Hematopoietic multipotent progenitor cell treated with erythropoietin and hydrocortisone succinate and interleukin-3 and kit ligand, for 6 days (in vitro differentiated cells): ENCODE data around the gene MFSD12.
A peak's percentile ranks its signal among the peaks of the same experiment; 100 is the strongest.

Experiments used
- DNase-seq: peaks from one replicate; pipeline ENCODE4 v3.0.0-alpha.2; 2015

MFSD12 gene

GRCh38 chr19:3557461-3558248, at the start of gene MFSD12:
MFSD12 (minus strand) TSS chr19:3557586; CDS start chr19:3557403, 183 bp downstream.
- peak; percentile 98 for DNase-seq

DNA sequence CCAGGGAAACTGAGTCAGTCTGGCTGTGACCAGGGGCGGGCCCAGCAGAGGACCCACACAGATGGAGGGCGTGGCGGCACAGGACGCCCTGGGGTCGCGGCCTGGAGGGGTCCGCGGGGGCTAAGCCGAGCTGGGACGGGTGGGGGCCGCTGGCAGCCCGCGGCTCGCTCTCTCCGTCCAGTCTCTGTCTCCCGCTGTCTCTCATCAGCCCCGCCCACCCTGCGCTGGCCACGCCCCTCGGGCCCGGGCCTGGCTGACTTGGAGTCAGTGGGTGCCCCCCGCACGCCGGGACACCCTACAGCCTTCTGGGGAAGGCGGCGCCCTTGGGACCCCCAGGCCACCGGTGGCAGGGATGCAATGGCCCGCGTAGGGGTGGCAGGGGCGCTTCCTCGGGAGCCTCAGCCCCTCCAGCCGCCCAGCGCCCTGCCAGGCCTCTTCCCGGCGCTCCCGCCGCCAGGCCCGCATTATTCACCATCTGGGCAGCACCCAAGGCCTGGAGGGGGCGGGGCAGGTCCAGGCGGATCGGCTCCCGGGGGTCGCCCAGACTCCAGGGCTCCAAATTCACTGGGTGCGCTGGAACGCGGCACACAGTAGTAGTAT, 49.4 kb upstream of the MFSD12 start, which contains the start of gene TBXA2R:
TSS of gene TBXA2R (minus strand) at position 186 of the 600 bp plus-strand sequence. CDS start 6,241 bp downstream, outside the sequence.
- DNase-seq: peak; percentile 65

DNA sequence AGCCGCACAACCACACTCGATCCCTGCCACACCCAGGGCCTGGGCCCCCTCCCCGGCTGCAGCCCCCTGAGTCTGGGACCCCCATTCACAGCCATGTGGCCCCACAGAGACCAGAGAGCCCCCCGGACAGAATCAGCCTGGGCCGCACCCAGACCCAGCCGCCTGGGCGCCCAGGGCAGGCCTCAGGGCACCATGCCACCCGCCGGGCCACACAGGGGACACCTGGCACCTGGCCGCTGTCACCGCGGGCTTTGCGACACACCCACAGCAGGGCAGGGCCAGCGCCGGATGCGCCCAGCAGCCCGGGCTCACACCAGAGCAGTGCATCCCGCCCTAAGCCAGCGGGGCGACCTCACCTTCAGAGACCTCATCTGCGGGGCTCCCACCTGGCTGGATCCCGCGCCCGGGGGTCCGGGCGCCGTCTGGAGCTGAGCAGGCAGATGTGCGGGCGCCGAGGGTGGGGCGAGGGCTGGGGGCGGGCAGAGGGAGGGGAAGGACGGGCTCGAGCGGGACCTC, 48.8 kb upstream of the MFSD12 start:
- DNase-seq: peak; percentile 26

- DNase-seq: no peak
Observed at GRCh38 chr19:3605770-3606169, 48.4 kb upstream of the MFSD12 start.

DNA sequence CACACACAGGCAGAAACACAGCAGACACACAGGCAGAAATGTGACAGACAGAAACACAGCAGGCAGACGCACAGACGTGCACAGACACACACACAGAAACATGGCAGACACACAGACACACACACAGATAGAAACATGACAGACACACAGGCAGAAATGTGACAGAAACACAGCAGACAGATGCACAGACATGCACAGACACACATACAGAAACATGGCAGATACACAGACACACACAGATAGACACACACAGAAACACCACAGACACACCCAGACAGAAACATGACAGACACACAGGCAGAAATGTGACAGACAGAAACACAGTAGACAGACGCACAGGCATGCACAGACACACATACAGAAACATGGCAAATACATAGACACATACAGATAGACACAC, 48.0 kb upstream of the MFSD12 start:
- no peak for DNase-seq

- DNase-seq: no peak
Observed at GRCh38 chr19:3604987-3605343, 47.6 kb upstream of the MFSD12 start.

- DNase-seq: no peak
Observed at GRCh38 chr19:3604227-3604986, 47.0 kb upstream of the MFSD12 start.

DNA sequence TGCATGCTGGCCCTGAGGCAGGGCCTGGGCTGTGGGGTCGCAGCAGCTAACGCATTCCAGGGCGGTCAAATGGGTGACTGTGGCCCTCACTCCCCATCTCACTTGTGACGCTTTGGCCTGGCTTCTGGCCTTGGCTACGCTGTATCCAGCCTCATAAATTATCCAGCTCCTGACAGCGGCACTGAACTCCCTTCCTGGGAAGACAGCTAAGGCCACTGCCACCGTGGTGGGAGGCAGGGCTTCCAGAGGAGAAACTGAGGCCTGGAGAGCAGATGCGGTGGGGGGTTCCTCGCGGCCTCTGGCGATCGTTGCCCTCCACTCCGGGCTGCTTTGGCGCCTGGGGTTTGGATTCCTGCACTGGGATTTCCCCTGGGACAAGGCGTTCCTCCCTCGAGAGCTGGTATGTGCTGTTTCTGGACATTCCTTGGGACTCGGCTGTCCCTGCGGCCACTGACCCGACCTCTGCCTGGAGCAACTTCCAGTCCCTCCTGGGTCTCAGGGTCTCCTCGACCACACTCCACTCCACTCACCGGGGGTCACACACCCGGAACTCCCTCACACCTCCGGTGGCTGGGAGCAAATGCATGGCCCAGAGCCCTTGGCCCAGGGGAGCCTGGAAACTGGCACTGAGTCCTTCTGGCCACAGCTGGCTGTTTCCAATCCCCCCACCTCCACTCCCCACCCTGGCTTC, 45.9 kb upstream of the MFSD12 start:
- DNase-seq: no peak

GRCh38 chr19:3601021-3601420, 43.6 kb upstream of the MFSD12 start:
- DNase-seq: no peak

DNA sequence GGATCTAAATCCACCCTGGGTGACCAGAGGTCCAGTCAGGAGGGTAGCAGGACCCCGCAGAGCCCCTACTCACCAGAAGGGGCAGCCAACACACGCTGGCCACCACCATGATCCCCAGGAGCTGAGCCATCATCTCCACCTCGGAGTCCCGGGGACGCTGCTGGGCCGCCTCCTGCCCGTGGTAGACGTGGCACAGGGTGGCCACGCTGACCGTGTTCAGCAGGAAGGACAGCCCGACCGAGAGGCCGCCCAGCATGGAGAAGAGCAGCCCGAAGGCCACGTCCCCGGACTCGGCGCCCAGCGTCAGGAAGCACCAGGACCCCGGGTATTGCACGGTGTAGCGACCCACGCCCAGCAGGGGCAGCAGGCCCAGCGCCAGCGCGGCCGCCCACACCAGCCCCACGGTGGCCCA, 42.4 kb upstream of the MFSD12 start:
- no peak for DNase-seq

DNA sequence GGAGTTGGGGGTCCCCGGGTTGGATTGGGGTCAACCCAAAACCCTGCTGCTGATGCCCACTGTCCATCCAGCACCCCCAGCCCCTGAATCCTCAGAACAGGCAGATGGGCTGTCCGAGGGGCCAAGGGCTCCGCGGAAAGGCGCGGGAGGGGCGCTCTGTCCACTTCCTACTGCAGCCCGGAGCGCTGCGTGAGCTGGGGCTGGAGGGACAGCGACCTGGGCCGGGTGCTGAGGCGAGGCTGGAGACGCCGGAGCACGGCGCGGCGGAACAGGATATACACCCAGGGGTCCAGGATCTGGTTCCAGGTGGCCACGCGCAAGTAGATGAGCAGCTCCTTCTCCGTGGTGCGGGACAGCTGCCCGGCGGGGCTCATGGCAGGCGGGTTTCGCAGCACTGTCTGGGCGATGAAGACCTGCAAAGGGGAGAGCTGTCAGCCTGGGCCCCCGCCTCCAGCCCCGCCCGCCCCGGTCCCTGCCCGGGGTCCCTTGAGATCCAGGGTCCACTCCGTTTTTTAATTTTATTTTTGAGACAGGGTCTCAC, 38.2 kb upstream of the MFSD12 start:
- DNase-seq: no peak

GRCh38 chr19:3593156-3593555, 35.8 kb upstream of the MFSD12 start:
- no peak for DNase-seq

GRCh38 chr19:3591876-3592613, 34.7 kb upstream of the MFSD12 start:
- no peak for DNase-seq

DNA sequence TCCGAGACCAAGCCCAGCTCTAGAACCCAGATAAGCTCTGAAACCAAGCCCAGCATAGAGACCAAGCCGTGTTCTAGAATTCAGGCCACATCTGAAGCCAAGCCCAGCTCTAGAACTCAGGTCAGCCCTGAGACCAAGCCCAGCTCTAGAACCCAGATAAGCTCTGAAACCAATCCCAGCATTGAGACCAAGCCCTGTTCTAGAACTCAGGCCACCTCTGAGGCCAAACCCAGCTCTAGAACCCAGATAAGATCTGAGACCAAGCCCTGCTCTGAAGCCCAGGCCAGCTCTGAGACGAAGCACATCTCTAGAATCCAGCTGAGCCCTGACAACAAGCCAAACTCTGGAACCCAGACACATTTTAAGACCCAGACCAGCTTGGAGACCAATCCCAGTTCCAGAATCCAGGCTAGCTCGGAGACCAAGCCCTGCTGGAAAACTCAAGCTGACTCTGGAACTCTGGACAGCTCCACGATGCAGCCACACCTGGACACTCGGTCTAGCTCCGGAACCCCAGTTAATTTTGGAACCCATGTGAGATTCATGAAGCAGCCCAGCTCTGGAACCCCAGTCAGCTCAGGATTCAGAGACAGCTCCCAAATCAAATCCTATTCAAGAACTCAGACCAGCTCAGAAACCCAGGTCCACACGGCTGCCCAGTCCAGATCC, 33.7 kb upstream of the MFSD12 start:
- no peak for DNase-seq

GRCh38 chr19:3589949-3590348, 32.6 kb upstream of the MFSD12 start:
- no peak for DNase-seq

DNA sequence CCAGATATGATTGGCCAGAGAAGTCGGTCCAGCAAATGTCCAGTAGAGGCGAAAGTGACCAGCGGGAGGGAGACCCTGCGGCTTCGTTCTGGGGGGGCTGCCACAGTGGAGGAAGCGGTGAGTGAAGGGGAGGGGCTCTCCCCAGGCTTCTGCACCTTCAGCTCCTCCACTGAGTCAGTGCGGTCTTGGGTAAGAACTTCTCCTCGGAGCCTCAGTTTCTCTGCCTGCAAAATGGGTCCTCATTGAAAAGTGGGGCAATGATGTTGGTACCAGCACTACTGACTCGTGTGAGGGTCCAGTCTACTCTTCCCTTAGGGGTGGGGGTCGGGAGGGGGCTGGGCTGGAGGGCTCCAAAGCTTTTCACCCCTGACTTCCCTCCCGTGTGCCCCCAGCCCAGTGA, 32.1 kb upstream of the MFSD12 start:
- DNase-seq: no peak

- no peak for DNase-seq
Observed at GRCh38 chr19:3586707-3587346, 29.4 kb upstream of the MFSD12 start.

DNA sequence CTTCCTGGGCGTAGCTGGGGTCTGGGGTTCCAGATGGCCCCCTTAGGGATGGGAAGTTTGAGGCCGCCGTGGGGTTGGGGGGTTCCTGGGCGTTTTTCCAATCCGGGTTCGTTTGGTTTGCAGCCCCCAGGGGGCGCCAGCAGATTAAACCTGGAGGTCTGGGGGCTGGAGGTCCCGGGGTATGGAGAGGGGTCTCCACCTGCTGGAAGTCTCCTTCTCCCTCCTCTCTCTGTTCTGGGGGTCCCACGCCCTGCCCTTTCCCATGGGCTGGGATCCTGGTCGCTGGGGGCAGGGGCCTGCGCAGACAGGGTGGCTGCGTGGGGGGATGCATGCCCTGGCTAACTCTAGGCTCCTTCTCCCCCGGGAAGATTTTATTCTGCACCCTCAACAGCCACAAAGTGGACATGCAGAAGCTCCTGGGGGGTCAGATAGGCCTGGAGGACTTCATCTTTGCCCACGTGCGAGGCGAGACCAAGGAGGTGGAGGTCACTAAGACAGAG, 28.8 kb upstream of the MFSD12 start:
- DNase-seq: peak; percentile 60

DNA sequence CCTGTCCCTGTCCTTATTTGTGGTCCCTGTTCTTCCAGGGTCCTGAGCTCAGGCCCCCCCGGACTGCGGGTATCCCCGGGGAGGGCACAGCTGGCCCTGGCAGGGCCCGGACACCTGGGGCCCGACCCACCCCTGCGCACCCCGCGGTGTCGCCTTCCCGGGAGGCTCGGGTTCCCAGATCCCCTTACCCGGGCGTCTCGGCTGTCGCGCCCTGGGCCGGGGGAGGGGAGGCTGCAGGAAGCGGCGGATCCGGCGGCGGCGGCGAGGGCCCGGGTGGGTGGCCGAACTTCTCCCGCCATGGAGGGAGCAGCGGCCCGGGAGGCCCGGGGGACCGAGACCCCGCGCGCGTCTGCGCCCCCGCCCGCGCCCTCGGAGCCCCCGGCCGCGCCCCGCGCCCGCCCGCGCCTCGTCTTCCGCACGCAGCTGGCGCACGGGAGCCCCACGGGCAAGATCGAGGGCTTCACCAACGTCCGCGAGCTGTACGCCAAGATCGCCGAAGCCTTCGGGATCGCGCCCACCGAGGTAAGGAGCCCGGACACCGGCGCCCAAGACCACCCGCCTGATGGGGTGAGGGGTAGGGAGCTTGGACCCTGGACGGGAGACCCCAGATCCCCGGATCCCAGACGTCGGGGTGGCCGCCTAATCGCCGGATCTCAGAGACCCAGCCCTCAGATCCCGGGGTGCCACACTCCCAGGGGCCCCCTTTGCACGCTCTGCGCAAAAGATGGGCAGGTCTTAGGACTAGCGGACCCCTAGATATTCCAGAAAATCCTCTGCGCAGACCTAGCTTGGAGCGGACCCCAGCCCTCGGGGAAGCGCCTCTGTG, 28.1 kb upstream of the MFSD12 start, which contains the start of gene GIPC3:
TSS of gene GIPC3 (plus strand) at position 178 of the 826 bp plus-strand sequence. CDS start at position 298, 120 bp downstream.
- no peak for DNase-seq
